GM18502 (cell line): ENCODE results near the gene TPSG1.

Source experiments
- ATAC-seq: cut with Tn5 transposase; IDR thresholded peaks from one replicate; pipeline ENCODE4 v1.9.1; 2021; ENCODE audit warnings: mild to moderate bottlenecking; ENCODE audit not compliant: unreplicated experiment, poor library complexity

TPSG1 gene

GRCh38 chr16:1181404-1182315 lies 43.4 kb downstream of the TPSG1 start:
- no peak for ATAC-seq

GRCh38 chr16:1180549-1181403 lies 44.3 kb downstream of the TPSG1 start:
- ATAC-seq: no peak

GRCh38 chr16:1178295-1178910 lies 46.7 kb downstream of the TPSG1 start:
- ATAC-seq: no peak

GRCh38 chr16:1177750-1178149 lies 47.3 kb downstream of the TPSG1 start:
- ATAC-seq: no peak

- no peak for ATAC-seq
Measured at GRCh38 chr16:1177053-1177452, 48.0 kb downstream of the TPSG1 start.

GRCh38 chr16:1176280-1176897 lies 48.7 kb downstream of the TPSG1 start:
- ATAC-seq: no peak

- no peak for ATAC-seq
Measured at GRCh38 chr16:1175566-1176279, 49.3 kb downstream of the TPSG1 start.

- ATAC-seq: no peak
Measured at GRCh38 chr16:1174477-1175357, 50.4 kb downstream of the TPSG1 start.

GRCh38 chr16:1173788-1174451 lies 51.1 kb downstream of the TPSG1 start:
- ATAC-seq: no peak

GRCh38 chr16:1172651-1173050 lies 52.4 kb downstream of the TPSG1 start:
- no peak for ATAC-seq

- ATAC-seq: no peak
Measured at GRCh38 chr16:1171854-1172428, 53.1 kb downstream of the TPSG1 start.
